ENCODE results near the gene CCL20. TPM values are rescaled to one million over a fixed set of nuclear protein-coding genes. Genes with fewer than 3 reads are reported as not detected.
A peak's percentile ranks its signal among the peaks of the same experiment; 100 is the strongest.

CCL20 gene
- total and polyA plus RNA-seq, 2 of the 13 experiments (the other 11 are each of a cell fraction or from before 2014, with no cell fraction given) = 223 to 903 TPM

- TF ChIP-seq HMGXB4 (CRISPR knock-in tag; IDR thresholded peaks at IDR 0.05; ENCODE audit: borderline replicate concordance in 1 of 2, low read depth in 1 of 2) (peak; percentile 64 to 92; a peak in 3 of 4 replicates), ZNF646 (CRISPR knock-in tag; IDR thresholded peaks at IDR 0.05) (no peak), GLI4 (CRISPR knock-in tag; IDR thresholded peaks at IDR 0.05; ENCODE audit: borderline replicate concordance) (no peak), NFE2L2 (IDR thresholded peaks at IDR 0.05; ENCODE audit: low read length) (no peak), ZNF333 (CRISPR knock-in tag; IDR thresholded peaks at IDR 0.05; ENCODE audit: borderline replicate concordance) (no peak), PLRG1 (conservative IDR thresholded peaks at IDR 0.05) (no peak), MBD4 (IDR thresholded peaks at IDR 0.05; ENCODE audit: borderline replicate concordance, low read length) (no peak), ZBTB25 (CRISPR knock-in tag; IDR thresholded peaks at IDR 0.05) (peak; percentile 79; the same call in 1 of the 2 replicates), RFXAP (CRISPR knock-in tag; IDR thresholded peaks at IDR 0.05; ENCODE audit: borderline replicate concordance) (no peak), ZFP36L2 (CRISPR knock-in tag; IDR thresholded peaks at IDR 0.05) (no peak), ZNF264 (CRISPR knock-in tag; IDR thresholded peaks at IDR 0.05) (no peak), ZNF703 (CRISPR knock-in tag; IDR thresholded peaks at IDR 0.05; ENCODE audit: borderline replicate concordance) (no peak), CENPBD1 (CRISPR knock-in tag; IDR thresholded peaks at IDR 0.05; ENCODE audit: borderline replicate concordance, low read depth) (no peak), ZNF496 (CRISPR knock-in tag; IDR thresholded peaks at IDR 0.05; ENCODE audit: insufficient replicate concordance) (no peak), SCMH1 (CRISPR knock-in tag; IDR thresholded peaks at IDR 0.05; ENCODE audit: borderline replicate concordance) (no peak), ADNP (CRISPR knock-in tag; IDR thresholded peaks at IDR 0.05) (no peak), ZSCAN25 (CRISPR knock-in tag; IDR thresholded peaks at IDR 0.05) (no peak; the same call in 1 of the 2 replicates), ARID2 (CRISPR knock-in tag; IDR thresholded peaks at IDR 0.05; ENCODE audit: borderline replicate concordance) (no peak), TIGD3 (CRISPR knock-in tag; IDR thresholded peaks at IDR 0.05; ENCODE audit: borderline replicate concordance) (no peak)
Measured at GRCh38 chr2:227766373-227766883, 47.2 kb upstream of the CCL20 start (continued).
